A204.1 (cell line): Measurements from ENCODE around the gene CYP26B1.
"Not testable (repeated sequence)": the region's sequence is repeated elsewhere in the genome, so short reads cannot be mapped to it uniquely, and the experiment has no call there.

Experiments used
- FAIRE-seq: peaks from 2 replicates; lab custom pipeline; 2012; peaks lifted over from hg19 to GRCh38; lab: Jason Lieb, UNC

Gene CYP26B1

DNA sequence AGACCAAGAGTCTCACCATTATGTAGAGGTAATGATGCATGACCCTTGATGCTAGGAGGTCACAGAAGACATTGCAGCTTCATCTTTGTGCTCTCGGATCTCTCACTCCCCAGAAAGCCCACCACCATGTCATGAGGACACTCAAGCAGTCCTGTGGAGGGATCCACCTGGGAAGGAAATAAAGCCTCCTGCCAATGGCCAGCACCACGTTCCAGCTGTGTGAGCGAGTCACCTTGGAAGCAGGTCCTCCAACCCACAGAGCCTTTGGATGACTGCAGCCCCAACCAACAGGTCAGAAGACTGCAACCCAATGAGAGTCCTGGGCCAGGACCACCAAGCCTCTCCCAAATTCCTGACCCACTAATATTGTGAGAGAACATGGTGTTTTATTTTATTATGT, 38.4 kb downstream of the CYP26B1 start:
- no peak for FAIRE-seq

DNA sequence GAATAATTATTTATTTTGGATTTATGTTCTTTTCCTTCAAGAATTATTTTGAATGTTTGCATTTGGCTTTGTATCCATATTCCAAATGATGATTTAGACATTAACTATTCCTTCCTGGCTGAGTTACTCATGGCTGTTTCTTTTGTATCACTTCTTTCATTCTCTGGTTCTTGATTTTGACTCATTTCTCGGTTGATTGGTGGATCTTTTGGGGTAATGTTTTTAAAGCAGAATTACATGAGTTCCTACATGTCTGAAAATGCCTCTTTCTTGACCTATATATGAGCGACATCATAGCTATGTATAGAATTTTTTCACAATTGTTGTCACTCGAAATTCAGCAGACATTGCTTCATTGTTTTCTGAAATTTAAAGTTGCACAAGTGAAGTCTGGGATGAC, 39.5 kb downstream of the CYP26B1 start:
- no peak for FAIRE-seq

- FAIRE-seq, result no peak
These were observed 40.7 kb downstream of the CYP26B1 start for GRCh38 chr2:72106978-72107377.

DNA sequence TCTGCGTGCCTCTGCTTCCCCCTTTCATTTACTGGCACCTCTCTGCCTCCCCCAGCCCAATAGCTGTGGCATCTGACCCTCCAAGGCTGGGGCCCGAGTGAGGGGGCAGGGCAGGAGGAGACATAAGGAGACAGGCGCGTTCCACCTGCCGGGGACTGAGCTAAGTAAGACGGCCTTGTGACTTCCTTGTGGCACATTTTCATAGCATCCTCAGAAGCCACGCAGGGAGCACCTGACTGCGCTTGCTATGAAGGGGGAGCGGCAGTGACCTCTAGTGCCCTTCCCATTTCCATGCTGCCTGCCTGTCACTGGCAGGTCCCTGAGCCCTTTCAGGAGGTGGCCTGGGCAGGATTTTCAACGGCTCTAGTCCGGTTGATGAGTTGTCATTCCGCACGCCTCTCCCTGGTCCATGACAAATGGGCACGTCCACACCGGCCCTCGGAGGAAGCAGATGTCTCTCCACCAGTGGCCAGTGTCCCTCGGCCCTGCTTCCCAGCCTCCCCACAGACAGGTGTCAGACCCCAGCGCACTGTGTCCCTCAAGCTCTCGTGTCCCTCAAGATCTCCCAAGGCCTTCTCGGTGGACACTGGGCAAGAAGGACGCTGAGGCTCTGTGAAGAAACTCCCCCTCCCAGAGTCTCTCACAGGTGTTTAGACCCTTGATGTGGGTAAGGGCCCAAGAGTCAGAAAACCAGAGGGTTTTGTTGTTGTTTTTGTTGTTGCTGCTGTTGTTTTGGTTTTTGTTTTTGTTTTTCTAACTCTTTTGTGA, 42.7 kb downstream of the CYP26B1 start:
- FAIRE-seq, result no peak

GRCh38 chr2:72103690-72104089, 44.0 kb downstream of the CYP26B1 start:
- no peak for FAIRE-seq

- FAIRE-seq, result no peak
These were observed 44.5 kb downstream of the CYP26B1 start for GRCh38 chr2:72103161-72103560.

GRCh38 chr2:72098935-72099334, 48.7 kb downstream of the CYP26B1 start:
- FAIRE-seq, result no peak

- no peak for FAIRE-seq
These were observed 50.4 kb downstream of the CYP26B1 start for GRCh38 chr2:72097276-72097675.

GRCh38 chr2:72096181-72096580, 51.5 kb downstream of the CYP26B1 start:
- no peak for FAIRE-seq

GRCh38 chr2:72095364-72095763, 52.3 kb downstream of the CYP26B1 start:
- FAIRE-seq, result no peak

DNA sequence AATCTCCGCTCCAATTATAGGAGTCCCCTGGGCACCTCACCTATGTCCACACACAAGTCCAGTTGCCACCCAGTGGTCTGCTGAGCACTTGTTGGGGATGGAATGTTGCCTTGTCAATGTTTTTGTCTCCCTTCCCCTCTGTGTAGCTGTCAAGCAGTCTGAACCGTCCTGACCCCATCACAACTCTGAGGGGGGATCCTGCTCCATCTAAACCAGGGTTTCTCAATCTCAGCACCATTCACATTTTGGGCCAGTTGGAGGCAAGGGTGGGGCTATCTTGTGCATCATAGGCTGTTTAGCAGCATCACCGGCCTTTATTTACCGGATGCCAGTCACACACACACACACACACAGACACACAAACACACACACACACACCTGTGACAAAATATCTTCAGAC, 53.0 kb downstream of the CYP26B1 start:
- no peak for FAIRE-seq

GRCh38 chr2:72092111-72092510, 55.6 kb downstream of the CYP26B1 start:
- FAIRE-seq, result no peak

- no peak for FAIRE-seq
These were observed 56.7 kb downstream of the CYP26B1 start for GRCh38 chr2:72090781-72091482.

GRCh38 chr2:72090271-72090720, 57.4 kb downstream of the CYP26B1 start:
- no peak for FAIRE-seq

DNA sequence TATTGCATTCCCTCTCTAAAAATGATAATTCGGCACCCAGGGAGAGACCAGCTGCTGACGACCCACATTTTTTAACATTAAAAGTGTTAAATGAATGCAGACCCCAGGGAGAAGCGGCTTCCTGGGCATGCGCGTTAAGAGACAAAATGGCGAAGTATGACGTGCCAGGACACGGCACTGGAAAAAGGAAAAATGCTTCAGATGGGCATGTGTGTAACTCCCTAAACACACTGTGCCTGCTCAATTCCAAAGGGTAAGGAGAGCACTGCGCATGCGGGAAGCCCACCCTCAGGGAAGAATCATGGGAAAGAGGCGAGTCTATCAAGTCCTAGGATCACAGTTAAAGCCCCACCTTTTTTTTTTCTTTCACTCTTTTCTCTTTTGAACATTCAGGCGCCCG, 58.1 kb downstream of the CYP26B1 start:
- FAIRE-seq, result no peak

GRCh38 chr2:72089028-72089427, 58.6 kb downstream of the CYP26B1 start:
- FAIRE-seq, result no peak

GRCh38 chr2:72086871-72087633, 60.6 kb downstream of the CYP26B1 start:
- not testable (repeated sequence) for FAIRE-seq

GRCh38 chr2:72085513-72085912, 62.1 kb downstream of the CYP26B1 start:
- FAIRE-seq, result no peak

DNA sequence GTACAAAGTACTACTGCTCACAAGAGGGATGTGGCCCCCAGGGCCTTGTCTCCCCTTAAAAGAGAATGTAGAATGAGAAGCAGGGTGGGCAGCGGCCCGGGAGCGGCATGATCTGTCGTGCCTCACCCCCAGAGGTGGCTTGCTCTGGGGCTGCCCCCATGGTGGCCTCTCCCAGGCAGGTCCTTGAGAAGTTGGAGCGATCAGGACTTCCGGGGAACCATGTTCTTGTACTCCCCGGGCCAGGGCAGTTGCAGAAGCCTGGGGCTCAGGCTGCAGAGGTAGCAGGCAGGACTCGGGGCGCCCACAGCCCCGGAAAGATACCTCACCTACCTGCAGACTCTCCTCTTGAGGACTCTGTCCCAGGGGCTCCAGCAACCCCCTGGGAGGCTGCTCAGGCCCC, 62.6 kb downstream of the CYP26B1 start:
- no peak for FAIRE-seq

- FAIRE-seq, result no peak
These were observed 63.1 kb downstream of the CYP26B1 start for GRCh38 chr2:72084584-72084976.

GRCh38 chr2:72083751-72084583, 63.7 kb downstream of the CYP26B1 start:
- FAIRE-seq, result no peak

GRCh38 chr2:72082887-72083286, 64.8 kb downstream of the CYP26B1 start:
- FAIRE-seq, result no peak
